ENCODE measurements around the gene KIR2DL3.
"Not testable (repeated sequence)": the region's sequence is repeated elsewhere in the genome, so short reads cannot be mapped to it uniquely, and the experiment has no call there.

KIR2DL3 gene

GRCh38 chr19:54741950-54742349 lies 3.6 kb downstream of the KIR2DL3 start:
- not testable (repeated sequence) for DNase-seq (ENCODE audit: low read depth in 1 of 2, low spot score in 1 of 2)

- DNase-seq (ENCODE audit: low read depth in 1 of 2, low spot score in 1 of 2) = not testable (repeated sequence)
Measured at GRCh38 chr19:54744080-54744479, 5.8 kb downstream of the KIR2DL3 start.

- not testable (repeated sequence) for DNase-seq (ENCODE audit: low read depth in 1 of 2, low spot score in 1 of 2)
Measured at GRCh38 chr19:54747614-54748322, 9.5 kb downstream of the KIR2DL3 start.

GRCh38 chr19:54750276-54750675 lies 12.0 kb downstream of the KIR2DL3 start:
- DNase-seq (ENCODE audit: low read depth in 1 of 2, low spot score in 1 of 2) = not testable (repeated sequence)

- DNase-seq (ENCODE audit: low read depth in 1 of 2, low spot score in 1 of 2) = not testable (repeated sequence)
Measured at GRCh38 chr19:54756204-54757110, 18.1 kb downstream of the KIR2DL3 start.

- not testable (repeated sequence) for DNase-seq (ENCODE audit: low read depth in 1 of 2, low spot score in 1 of 2)
Measured at GRCh38 chr19:54758577-54758976, 20.3 kb downstream of the KIR2DL3 start.

GRCh38 chr19:54764219-54764618 lies 25.9 kb downstream of the KIR2DL3 start:
- DNase-seq (ENCODE audit: low read depth in 1 of 2, low spot score in 1 of 2) = not testable (repeated sequence)

GRCh38 chr19:54766464-54766863 lies 28.2 kb downstream of the KIR2DL3 start:
- DNase-seq (ENCODE audit: low read depth in 1 of 2, low spot score in 1 of 2) = not testable (repeated sequence)

- DNase-seq (ENCODE audit: low read depth in 1 of 2, low spot score in 1 of 2) = not testable (repeated sequence)
Measured at GRCh38 chr19:54769646-54770045, 31.3 kb downstream of the KIR2DL3 start, which contains the start of gene KIR2DL1. Gene KIR2DL1 (plus strand): TSS chr19:54769793. CDS start chr19:54769851, 58 bp downstream.

GRCh38 chr19:54770511-54770910 lies 32.2 kb downstream of the KIR2DL3 start:
- DNase-seq (ENCODE audit: low read depth in 1 of 2, low spot score in 1 of 2) = not testable (repeated sequence)

- DNase-seq (ENCODE audit: low read depth in 1 of 2, low spot score in 1 of 2) = not testable (repeated sequence)
Measured at GRCh38 chr19:54771018-54771960, 33.0 kb downstream of the KIR2DL3 start.

- DNase-seq (ENCODE audit: low read depth in 1 of 2, low spot score in 1 of 2) = not testable (repeated sequence)
Measured at GRCh38 chr19:54772666-54773065, 34.4 kb downstream of the KIR2DL3 start.

GRCh38 chr19:54775095-54775815 lies 36.9 kb downstream of the KIR2DL3 start:
- DNase-seq (ENCODE audit: low read depth in 1 of 2, low spot score in 1 of 2) = not testable (repeated sequence)

- DNase-seq (ENCODE audit: low read depth in 1 of 2, low spot score in 1 of 2) = not testable (repeated sequence)
Measured at GRCh38 chr19:54775830-54776229, 37.5 kb downstream of the KIR2DL3 start.

- DNase-seq (ENCODE audit: low read depth in 1 of 2, low spot score in 1 of 2) = not testable (repeated sequence)
Measured at GRCh38 chr19:54777851-54778250, 39.5 kb downstream of the KIR2DL3 start.

- DNase-seq (ENCODE audit: low read depth in 1 of 2, low spot score in 1 of 2) = not testable (repeated sequence)
Measured at GRCh38 chr19:54778896-54779295, 40.6 kb downstream of the KIR2DL3 start.

GRCh38 chr19:54782916-54783315 lies 44.6 kb downstream of the KIR2DL3 start:
- DNase-seq (ENCODE audit: low read depth in 1 of 2, low spot score in 1 of 2) = not testable (repeated sequence)

- DNase-seq (ENCODE audit: low read depth in 1 of 2, low spot score in 1 of 2) = not testable (repeated sequence)
Measured at GRCh38 chr19:54786091-54786723, 47.9 kb downstream of the KIR2DL3 start.

- DNase-seq (ENCODE audit: low read depth in 1 of 2, low spot score in 1 of 2) = not testable (repeated sequence)
Measured at GRCh38 chr19:54788154-54788553, 49.8 kb downstream of the KIR2DL3 start.

All from stimulated activated CD4-positive, alpha-beta T cell treated with anti-CD3 and anti-CD28 coated beads, Interleukin-15, amount 100 ng/mL, for 1 hour (primary cell).